Measurements from ENCODE around the gene SLC38A3.

SLC38A3 gene

GRCh38 chr3:50179710-50180109, 25.4 kb upstream of the SLC38A3 start:
- Histone ChIP-seq H3K9me3 (ENCODE audit: control insufficient read depth, low read length) (no peaks in the 10 kb centered on the region), H3K36me3 (ENCODE audit: control insufficient read depth, insufficient read depth, low read length) (no peaks in the 10 kb centered on the region), H3K4me3 (ENCODE audit: insufficient read depth, low read depth, low read length, poor library complexity, severe bottlenecking) (no peak overlapping the region), H3K27me3 (replicated peaks; ENCODE audit: control insufficient read depth, insufficient read depth, low read length, poor library complexity, severe bottlenecking) (no peaks in the 10 kb centered on the region), H3K27ac (ENCODE audit: insufficient read depth, low read length, poor library complexity, severe bottlenecking) (no peak overlapping the region), H3K4me1 (ENCODE audit: control insufficient read depth, insufficient read depth, low read length, poor library complexity, severe bottlenecking) (no peaks in the 10 kb centered on the region)
- DNase-seq: no peak

GRCh38 chr3:50181985-50182384, 23.1 kb upstream of the SLC38A3 start:
- Histone ChIP-seq H3K27ac (ENCODE audit: insufficient read depth, low read length, poor library complexity, severe bottlenecking) (no peak overlapping the region), H3K36me3 (ENCODE audit: control insufficient read depth, insufficient read depth, low read length) (no peaks in the 10 kb centered on the region), H3K27me3 (replicated peaks; ENCODE audit: control insufficient read depth, insufficient read depth, low read length, poor library complexity, severe bottlenecking) (no peaks in the 10 kb centered on the region), H3K4me3 (ENCODE audit: insufficient read depth, low read depth, low read length, poor library complexity, severe bottlenecking) (no peak overlapping the region), H3K4me1 (ENCODE audit: control insufficient read depth, insufficient read depth, low read length, poor library complexity, severe bottlenecking) (no peaks in the 10 kb centered on the region), H3K9me3 (ENCODE audit: control insufficient read depth, low read length) (no peaks in the 10 kb centered on the region)
- no peak for DNase-seq

- H3K27ac ChIP-seq (ENCODE audit: insufficient read depth, low read length, poor library complexity, severe bottlenecking): no peak overlapping the region
- H3K4me1 ChIP-seq (ENCODE audit: control insufficient read depth, insufficient read depth, low read length, poor library complexity, severe bottlenecking): no peaks in the 10 kb centered on the region
- no peak for DNase-seq
- no peaks in the 10 kb centered on the region for H3K9me3 ChIP-seq (ENCODE audit: control insufficient read depth, low read length)
- no peaks in the 10 kb centered on the region for H3K36me3 ChIP-seq (ENCODE audit: control insufficient read depth, insufficient read depth, low read length)
- H3K27me3 ChIP-seq (replicated peaks; ENCODE audit: control insufficient read depth, insufficient read depth, low read length, poor library complexity, severe bottlenecking): no peaks in the 10 kb centered on the region
- no peak overlapping the region for H3K4me3 ChIP-seq (ENCODE audit: insufficient read depth, low read depth, low read length, poor library complexity, severe bottlenecking)
Measured at GRCh38 chr3:50182533-50183099, 22.5 kb upstream of the SLC38A3 start.

GRCh38 chr3:50183755-50184154, 21.3 kb upstream of the SLC38A3 start:
- H3K9me3 ChIP-seq (ENCODE audit: control insufficient read depth, low read length): no peaks in the 10 kb centered on the region
- H3K36me3 ChIP-seq (ENCODE audit: control insufficient read depth, insufficient read depth, low read length): no peaks in the 10 kb centered on the region
- H3K4me1 ChIP-seq (ENCODE audit: control insufficient read depth, insufficient read depth, low read length, poor library complexity, severe bottlenecking): no peaks in the 10 kb centered on the region
- H3K4me3 ChIP-seq (ENCODE audit: insufficient read depth, low read depth, low read length, poor library complexity, severe bottlenecking): no peak overlapping the region
- H3K27me3 ChIP-seq (replicated peaks; ENCODE audit: control insufficient read depth, insufficient read depth, low read length, poor library complexity, severe bottlenecking): no peaks in the 10 kb centered on the region
- DNase-seq: no peak
- H3K27ac ChIP-seq (ENCODE audit: insufficient read depth, low read length, poor library complexity, severe bottlenecking): no peak overlapping the region

- H3K9me3 ChIP-seq (ENCODE audit: control insufficient read depth, low read length): no peaks in the 10 kb centered on the region
- no peak overlapping the region for H3K4me3 ChIP-seq (ENCODE audit: insufficient read depth, low read depth, low read length, poor library complexity, severe bottlenecking)
- H3K36me3 ChIP-seq (ENCODE audit: control insufficient read depth, insufficient read depth, low read length): no peaks in the 10 kb centered on the region
- no peak overlapping the region for H3K27ac ChIP-seq (ENCODE audit: insufficient read depth, low read length, poor library complexity, severe bottlenecking)
- no peaks in the 10 kb centered on the region for H3K4me1 ChIP-seq (ENCODE audit: control insufficient read depth, insufficient read depth, low read length, poor library complexity, severe bottlenecking)
- no peaks in the 10 kb centered on the region for H3K27me3 ChIP-seq (replicated peaks; ENCODE audit: control insufficient read depth, insufficient read depth, low read length, poor library complexity, severe bottlenecking)
- no peak for DNase-seq
Measured at GRCh38 chr3:50184242-50184978, 20.7 kb upstream of the SLC38A3 start.

- H3K4me1 ChIP-seq (ENCODE audit: control insufficient read depth, insufficient read depth, low read length, poor library complexity, severe bottlenecking): no peaks in the 10 kb centered on the region
- no peaks in the 10 kb centered on the region for H3K36me3 ChIP-seq (ENCODE audit: control insufficient read depth, insufficient read depth, low read length)
- H3K27ac ChIP-seq (ENCODE audit: insufficient read depth, low read length, poor library complexity, severe bottlenecking): no peak overlapping the region
- H3K9me3 ChIP-seq (ENCODE audit: control insufficient read depth, low read length): no peaks in the 10 kb centered on the region
- H3K4me3 ChIP-seq (ENCODE audit: insufficient read depth, low read depth, low read length, poor library complexity, severe bottlenecking): no peak overlapping the region
- H3K27me3 ChIP-seq (replicated peaks; ENCODE audit: control insufficient read depth, insufficient read depth, low read length, poor library complexity, severe bottlenecking): no peaks in the 10 kb centered on the region
- DNase-seq: no peak
Measured at GRCh38 chr3:50185230-50185629, 19.8 kb upstream of the SLC38A3 start.

- H3K9me3 ChIP-seq (ENCODE audit: control insufficient read depth, low read length): no peaks in the 10 kb centered on the region
- H3K4me3 ChIP-seq (ENCODE audit: insufficient read depth, low read depth, low read length, poor library complexity, severe bottlenecking): no peak overlapping the region
- no peak overlapping the region for H3K27ac ChIP-seq (ENCODE audit: insufficient read depth, low read length, poor library complexity, severe bottlenecking)
- H3K36me3 ChIP-seq (ENCODE audit: control insufficient read depth, insufficient read depth, low read length): no peaks in the 10 kb centered on the region
- no peak for DNase-seq
- H3K4me1 ChIP-seq (ENCODE audit: control insufficient read depth, insufficient read depth, low read length, poor library complexity, severe bottlenecking): no peaks in the 10 kb centered on the region
- no peaks in the 10 kb centered on the region for H3K27me3 ChIP-seq (replicated peaks; ENCODE audit: control insufficient read depth, insufficient read depth, low read length, poor library complexity, severe bottlenecking)
Measured at GRCh38 chr3:50186096-50186495, 19.0 kb upstream of the SLC38A3 start.

GRCh38 chr3:50187750-50188149, 17.3 kb upstream of the SLC38A3 start:
- Histone ChIP-seq H3K27me3 (replicated peaks; ENCODE audit: control insufficient read depth, insufficient read depth, low read length, poor library complexity, severe bottlenecking) (no peaks in the 10 kb centered on the region), H3K4me1 (ENCODE audit: control insufficient read depth, insufficient read depth, low read length, poor library complexity, severe bottlenecking) (peaks cover under 1% of the 10 kb centered on the region), H3K27ac (ENCODE audit: insufficient read depth, low read length, poor library complexity, severe bottlenecking) (no peak overlapping the region), H3K4me3 (ENCODE audit: insufficient read depth, low read depth, low read length, poor library complexity, severe bottlenecking) (no peak overlapping the region), H3K9me3 (ENCODE audit: control insufficient read depth, low read length) (no peaks in the 10 kb centered on the region), H3K36me3 (ENCODE audit: control insufficient read depth, insufficient read depth, low read length) (no peaks in the 10 kb centered on the region)
- no peak for DNase-seq

GRCh38 chr3:50189274-50189673, 15.8 kb upstream of the SLC38A3 start:
- H3K27me3 ChIP-seq (replicated peaks; ENCODE audit: control insufficient read depth, insufficient read depth, low read length, poor library complexity, severe bottlenecking): peaks cover 9% of the 10 kb centered on the region
- no peaks in the 10 kb centered on the region for H3K9me3 ChIP-seq (ENCODE audit: control insufficient read depth, low read length)
- no peak overlapping the region for H3K27ac ChIP-seq (ENCODE audit: insufficient read depth, low read length, poor library complexity, severe bottlenecking)
- peaks cover 15% of the 10 kb centered on the region for H3K4me1 ChIP-seq (ENCODE audit: control insufficient read depth, insufficient read depth, low read length, poor library complexity, severe bottlenecking)
- no peak for DNase-seq
- H3K36me3 ChIP-seq (ENCODE audit: control insufficient read depth, insufficient read depth, low read length): no peaks in the 10 kb centered on the region
- no peak overlapping the region for H3K4me3 ChIP-seq (ENCODE audit: insufficient read depth, low read depth, low read length, poor library complexity, severe bottlenecking)

GRCh38 chr3:50189989-50190388, 15.1 kb upstream of the SLC38A3 start:
- no peak overlapping the region for H3K27ac ChIP-seq (ENCODE audit: insufficient read depth, low read length, poor library complexity, severe bottlenecking)

More at GRCh38 chr3:50189989-50190388, 15.1 kb upstream of the SLC38A3 start:
- H3K36me3 ChIP-seq (ENCODE audit: control insufficient read depth, insufficient read depth, low read length): no peaks in the 10 kb centered on the region
- peaks cover 21% of the 10 kb centered on the region for H3K4me1 ChIP-seq (ENCODE audit: control insufficient read depth, insufficient read depth, low read length, poor library complexity, severe bottlenecking)
- no peak for DNase-seq
- no peak overlapping the region for H3K4me3 ChIP-seq (ENCODE audit: insufficient read depth, low read depth, low read length, poor library complexity, severe bottlenecking)
- peaks cover 9% of the 10 kb centered on the region for H3K27me3 ChIP-seq (replicated peaks; ENCODE audit: control insufficient read depth, insufficient read depth, low read length, poor library complexity, severe bottlenecking)
- no peaks in the 10 kb centered on the region for H3K9me3 ChIP-seq (ENCODE audit: control insufficient read depth, low read length)
